Measurements from ENCODE around the gene TRPC6.

TRPC6 gene

DNA sequence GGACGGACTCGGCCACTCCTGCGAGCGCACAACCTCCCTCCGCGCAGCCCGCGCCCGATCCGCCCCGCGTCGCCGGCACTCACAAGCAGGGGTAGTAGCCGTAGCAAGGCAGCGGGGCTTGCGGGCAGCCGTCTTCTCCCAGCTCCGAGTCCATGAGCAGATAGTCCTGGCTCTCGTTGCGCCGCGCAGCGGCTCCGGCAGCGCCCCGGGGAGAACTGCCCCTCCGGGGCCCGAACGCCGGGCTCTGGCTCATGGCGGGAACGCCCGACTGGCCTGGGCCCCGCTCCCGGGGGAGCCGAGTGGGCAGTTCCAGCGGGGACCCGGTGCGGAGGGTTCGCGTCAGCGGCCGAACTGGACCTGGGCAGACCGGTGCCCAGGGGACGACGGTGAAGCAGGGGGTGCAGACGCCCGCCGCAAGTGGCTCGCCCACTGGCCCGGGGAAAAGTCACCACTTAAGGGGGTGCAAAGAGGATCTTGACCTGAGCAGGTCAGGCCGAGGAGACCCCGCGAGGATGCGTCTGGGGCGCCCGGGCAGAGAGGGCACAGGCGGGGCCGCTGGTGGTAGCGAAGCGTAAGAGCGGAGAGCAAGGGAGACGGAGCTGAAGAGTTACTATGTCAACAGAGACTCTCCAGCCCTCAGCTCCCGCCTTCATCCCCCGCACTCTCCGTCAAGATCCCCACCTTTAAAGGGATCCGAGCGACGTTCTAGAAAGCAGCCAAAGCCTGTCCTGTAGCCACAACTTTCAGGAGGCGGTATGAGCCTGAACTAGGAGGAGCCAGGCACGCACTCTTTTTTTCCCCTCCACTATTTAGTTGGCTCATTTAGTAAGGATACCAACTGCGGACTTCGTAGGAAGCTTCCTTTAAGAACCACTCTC lies at the start of gene TRPC6:
TSS of gene TRPC6 (minus strand) at position 757 of the 878 bp plus-strand sequence. CDS start at position 253, 504 bp downstream.
- peak; percentile 2 for DNase-seq

DNA sequence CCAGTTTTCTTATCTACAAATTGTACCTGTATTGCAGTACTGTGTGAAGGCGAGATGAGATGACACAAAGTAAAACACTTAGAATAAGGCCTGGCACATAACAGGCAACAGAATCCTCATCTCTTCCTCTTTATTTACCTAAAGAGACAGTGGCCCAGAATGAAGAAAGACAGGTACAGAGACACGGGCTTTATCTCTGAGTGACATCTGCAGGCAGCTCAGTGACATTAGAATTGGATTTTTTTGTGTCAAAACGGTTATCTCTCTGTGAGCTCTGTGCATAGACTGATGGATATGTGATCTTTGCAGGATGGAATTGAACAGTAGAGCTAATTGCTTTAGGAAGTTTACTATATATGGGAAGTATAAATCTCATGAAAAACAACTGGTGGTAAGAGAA lies 36.2 kb upstream of the TRPC6 start:
- no peak for DNase-seq

DNA sequence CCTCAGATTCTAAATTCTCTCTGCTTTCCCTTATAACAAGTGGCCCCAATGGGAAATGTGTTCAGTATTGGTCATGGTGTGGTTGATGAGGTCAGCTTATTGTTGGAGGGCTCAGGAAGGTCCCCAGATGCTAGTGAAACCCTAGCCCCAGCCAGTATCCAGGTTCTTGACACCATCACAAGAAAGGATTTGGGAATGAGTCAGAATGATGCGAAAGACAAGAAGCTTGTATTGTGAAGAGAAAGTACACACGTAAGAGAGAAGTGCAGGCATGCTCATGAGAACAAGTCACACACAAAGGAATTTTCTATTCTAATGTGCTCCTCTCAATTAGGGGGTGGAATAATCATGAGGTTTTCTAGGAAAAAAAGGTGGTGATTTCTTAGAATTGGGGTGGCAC lies 34.9 kb upstream of the TRPC6 start:
- no peak for DNase-seq

DNA sequence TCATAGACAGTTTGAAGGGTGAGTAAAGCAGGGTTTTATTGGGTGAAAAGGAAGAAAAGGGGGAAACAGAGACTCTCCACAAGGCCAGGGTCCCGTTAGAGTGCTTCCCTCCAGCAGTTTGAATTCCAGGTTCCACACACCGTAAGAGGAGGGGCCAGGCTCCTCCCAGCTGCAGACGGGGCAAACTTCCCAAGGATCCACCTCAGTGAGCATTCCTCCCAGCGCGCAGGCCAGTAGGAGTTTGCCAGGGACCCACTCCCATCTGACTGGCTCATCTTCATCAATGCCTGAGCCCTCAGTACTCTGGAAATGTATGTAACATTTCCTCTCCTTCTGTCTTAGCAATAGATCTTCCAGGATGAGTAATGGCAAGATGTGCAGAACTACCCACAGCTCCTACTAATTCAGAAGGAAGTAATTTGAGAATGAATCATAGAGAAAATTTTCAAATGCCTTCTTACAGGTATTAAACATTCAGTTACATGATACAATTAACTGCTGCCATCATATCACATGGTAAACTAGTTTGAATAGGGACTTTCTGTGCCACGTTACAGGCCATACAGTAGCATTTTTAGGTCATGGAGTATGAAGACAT lies 34.0 kb upstream of the TRPC6 start:
- no peak for DNase-seq

DNA sequence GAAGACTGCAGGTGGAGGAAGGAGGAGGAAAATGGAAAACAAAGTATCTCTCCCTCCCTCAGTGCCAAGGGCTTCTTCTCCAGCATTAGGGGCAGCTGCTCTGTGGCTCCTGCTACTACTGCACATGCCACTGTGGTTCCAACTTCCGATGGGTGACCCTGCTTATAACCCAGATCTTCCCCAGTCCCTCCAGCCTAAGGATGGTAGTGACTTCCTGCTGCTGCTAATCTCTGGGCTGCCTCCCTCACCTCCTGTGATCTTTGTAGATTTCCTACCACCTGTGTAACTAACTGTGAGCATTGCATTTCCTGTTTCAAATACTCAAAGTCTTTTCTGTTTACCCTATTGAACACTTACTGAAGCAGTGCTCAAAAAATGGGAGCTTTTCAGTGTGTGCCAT lies 28.7 kb upstream of the TRPC6 start:
- no peak for DNase-seq

DNA sequence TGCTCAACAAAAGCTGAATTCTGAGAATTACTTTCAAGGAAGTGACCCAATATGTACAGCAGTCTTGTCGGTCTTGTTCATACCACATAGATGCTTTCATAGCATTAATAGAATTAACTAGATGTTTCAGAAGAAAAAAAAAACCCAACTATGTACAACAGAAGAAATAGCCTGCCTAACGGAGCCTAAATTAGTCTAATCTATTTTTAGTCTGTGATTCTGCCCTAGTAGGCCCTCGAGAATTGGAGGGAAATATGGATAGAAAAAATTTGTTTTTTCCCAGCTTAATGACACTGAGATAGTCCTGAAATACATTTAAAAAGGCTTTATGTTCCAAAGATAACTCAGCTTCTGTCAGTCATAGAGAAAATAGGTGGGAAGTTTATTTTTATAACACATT lies 17.1 kb upstream of the TRPC6 start:
- no peak for DNase-seq

DNA sequence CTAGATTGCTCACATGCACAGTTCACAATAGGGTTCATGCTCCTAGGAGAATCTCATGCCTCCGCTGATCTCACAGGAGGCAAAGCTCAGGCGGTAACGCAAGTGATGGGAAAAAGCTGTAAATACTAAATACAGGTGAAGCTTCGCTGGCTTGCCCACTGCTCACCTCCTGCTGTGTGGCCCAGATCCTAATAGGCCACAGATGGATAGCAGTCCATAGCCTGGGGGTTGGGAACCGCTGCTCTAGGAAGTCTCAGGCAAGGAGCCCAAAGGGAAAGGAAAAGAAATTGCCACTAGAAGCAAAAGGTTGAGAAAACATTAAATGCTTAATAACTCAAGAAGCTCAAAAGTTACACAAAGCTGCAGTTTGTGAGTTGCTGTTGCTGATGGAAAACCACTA lies 3.2 kb upstream of the TRPC6 start:
- peak; percentile 2 for DNase-seq

DNA sequence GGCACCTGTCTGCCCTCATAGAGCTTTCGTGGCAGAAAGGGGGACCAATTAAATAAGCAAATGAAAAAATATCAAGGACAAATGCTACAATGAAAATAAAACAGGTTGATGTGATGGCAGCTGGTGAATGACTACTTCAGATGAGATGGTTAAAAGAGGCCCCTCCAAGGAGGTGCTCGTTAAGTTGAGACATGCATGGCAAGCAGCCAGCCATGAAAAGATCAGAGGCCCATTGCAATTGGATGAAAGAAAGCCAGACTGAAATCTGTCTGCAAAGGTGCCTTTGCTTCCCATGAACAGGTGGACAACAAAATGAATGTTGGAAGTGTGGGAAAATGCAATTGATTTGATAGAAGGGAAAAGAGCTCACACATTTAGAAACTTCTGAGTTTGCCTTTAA lies 848 bp upstream of the TRPC6 start:
- peak; percentile 2 for DNase-seq

DNA sequence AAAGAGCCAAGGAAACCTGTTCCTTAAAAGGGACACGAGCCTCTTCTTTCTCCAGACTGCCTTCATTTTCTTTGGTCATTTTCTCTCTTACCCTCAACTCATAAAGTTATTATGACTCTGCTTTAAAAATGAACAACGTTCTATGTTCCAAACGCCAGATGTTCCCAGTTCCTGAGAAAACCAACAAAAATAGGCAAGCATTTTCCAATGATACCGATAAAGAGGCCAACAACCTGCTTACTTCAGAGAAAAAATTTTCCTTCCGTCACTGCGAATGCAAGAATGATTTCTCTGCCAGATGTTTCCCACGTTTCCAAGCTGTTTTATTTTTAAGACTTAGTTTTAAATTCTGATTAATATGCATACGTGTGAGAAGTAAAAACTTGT lies 315 bp upstream of the TRPC6 start:
- no peak for DNase-seq

DNA sequence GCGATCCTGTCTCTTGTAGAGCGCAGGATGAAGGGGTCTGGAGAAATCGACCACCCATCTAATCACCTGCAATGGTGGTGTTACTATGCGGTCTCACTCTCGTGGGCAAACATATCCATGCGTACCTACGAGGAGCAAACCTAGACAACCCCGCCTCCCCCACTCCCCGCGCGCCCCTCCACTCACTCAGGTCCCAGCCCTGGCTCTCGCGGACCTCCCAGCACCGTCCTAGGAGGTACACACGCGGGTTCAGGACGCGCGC lies 887 bp downstream of the TRPC6 start:
- no peak for DNase-seq

DNA sequence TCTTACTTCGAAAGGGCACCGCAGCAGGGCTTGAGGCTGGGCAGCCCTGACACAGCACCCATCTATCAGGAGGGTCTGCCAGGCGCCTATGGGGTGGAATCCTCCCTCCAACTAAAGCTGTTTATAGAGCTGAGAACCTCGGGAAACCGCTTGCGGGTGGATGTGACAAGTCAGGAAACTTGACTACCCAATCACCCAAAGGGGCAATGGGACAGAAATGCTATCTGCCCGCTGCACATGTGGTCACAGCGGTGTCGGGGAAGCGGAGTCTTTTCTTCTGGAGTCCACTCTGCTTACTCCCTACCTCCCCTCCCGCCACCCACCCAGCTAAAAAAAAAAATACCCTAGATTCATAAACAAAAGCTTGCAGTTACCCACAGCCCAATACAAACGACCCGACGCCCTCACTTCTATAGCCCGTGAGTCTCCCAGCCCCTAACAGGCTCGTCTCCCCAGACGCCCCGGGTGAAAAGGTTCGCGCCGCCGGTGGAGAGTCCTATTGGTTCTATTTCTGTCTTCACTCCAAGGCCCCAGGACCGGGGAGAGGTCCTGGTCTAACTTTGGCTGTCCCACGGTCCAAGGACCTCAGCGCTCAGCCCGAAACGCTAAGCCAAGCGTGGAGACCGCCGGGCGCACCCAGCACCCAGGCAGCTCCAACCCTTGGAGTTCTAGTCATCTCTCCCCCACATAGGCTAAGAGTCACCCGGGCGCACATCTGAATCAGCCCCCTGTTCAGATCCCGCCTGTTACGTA lies 1.4 kb downstream of the TRPC6 start:
- no peak for DNase-seq

DNA sequence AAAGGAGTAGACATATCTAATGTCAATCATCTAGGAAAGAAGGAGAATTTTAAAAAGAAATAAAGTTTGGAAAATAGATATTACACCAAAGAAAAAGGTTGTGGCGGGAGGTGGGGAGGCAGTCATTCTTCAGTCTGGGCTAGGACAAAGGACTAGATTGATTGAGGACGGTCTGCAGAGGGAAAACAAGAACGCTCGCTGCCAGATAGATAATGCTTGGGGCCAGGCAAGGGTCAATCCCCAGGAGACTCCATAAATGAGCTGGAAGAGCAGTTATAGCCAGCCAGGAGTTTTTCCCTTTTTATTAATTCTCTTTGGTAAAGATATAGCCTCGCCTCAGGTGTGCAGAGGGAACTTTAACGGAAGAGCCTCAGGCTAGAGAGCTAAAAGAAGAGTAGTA lies 6.3 kb downstream of the TRPC6 start:
- peak; percentile 2 for DNase-seq

DNA sequence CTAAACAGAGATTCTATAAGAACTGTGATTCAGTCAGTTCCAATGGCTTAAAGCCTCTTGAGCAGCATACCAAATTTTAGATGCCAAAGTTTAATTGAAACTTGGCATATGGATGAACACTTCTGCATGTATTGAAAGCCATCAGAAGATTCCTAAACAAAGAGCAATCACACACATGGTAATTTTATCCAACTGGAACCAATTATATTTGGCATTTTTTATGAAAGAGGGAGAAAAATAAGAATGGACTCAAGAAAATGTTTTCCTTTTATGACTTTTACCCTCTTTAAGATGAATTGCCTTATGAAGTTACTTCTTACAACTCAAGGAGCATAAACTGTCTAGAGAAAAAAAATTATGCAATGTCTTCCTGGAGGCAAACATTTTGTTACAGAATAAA lies 7.4 kb downstream of the TRPC6 start:
- no peak for DNase-seq

DNA sequence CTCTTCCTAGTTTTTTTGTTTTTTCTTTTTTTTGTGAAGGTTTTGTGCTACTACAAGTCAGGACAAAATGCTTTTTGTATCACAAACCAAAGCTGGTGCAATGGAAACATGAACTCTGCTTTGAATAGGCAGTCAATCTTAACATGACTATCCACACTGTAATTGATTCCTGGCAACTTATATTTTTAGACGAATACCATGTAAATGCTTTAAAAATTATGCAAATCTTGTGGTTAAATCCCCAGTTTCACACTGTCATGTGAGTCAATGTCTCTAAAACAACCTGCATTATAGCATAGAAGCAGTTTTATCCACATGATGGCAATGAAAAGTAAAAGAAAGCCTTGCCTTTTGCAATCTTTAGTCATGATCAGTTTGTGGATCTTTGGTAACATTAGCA lies 8.9 kb downstream of the TRPC6 start:
- no peak for DNase-seq

DNA sequence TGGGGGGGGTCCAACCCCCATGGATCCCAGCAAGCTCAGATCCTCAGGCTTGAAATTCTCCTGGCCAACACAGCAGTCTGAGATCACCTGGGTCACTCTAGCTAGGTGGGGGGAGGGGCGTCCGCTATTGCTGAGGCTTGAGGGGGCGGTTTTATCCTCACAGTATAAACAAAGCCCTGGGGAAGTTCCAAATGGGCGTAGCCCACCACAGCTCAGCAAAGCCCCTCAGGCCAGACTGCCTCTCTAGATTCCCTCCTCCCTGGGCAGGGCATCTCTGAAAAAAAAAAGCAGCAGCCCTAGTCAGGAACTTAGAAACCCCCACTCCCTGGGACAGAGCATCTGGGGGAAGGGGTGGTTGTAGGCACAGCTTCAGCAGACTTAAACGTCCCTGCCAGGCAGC lies 16.7 kb downstream of the TRPC6 start:
- no peak for DNase-seq

DNA sequence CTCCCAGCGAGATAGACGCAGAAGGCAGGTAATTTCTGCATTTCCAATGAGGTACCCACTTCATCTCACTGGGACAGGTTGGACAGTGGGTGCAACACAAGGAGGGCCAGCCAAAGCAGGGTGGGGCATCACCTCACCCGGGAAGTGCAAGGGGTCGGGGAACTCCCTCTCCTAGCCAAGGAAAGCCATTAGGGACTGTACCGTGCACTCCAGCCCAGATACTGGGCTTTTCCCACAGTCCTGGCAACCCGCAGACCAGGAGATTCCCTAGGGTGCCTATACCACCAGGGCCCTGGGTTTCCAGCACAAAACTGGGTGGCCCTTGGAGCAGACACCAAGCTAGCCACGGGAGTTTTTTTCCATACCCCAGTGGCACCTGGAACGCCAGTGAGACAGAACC lies 17.2 kb downstream of the TRPC6 start:
- DNase-seq, result no peak

DNA sequence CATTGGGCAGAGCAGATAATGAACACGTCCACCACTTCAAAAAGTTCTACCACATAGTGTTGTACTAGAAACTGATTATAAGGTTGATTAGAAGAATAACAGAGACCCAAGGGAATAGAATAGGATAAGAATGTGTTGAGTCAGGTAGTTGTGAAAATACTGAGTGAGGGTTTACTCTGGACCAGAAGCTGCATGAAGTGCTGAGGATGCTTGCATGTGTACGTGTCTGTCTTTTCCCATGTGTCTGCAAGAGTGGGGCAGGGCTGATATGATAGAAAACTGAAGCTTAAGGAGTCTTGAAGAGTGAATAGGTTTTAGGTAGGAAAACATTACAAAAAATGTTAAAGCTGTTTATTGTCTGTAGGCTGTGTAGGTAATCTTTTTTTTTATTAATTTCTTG lies 20.6 kb downstream of the TRPC6 start:
- no peak for DNase-seq

DNA sequence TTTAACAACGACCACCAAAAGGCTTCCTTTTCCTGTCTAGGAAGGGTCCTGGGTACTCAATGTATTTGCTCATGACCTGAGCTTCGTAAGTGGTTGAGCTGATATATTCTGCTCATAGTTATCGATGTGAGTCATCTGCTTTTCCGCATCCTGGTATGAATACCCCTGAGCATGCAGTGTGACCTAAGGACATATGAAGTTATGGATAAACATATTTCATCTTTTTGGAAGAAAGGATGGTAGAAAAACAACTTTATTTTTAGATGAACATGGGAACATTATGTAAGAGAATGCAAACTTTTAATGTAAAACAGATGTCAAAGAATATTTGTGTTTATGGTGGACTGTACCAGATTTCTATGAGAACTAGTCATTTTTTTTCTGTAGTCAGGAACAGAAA lies 28.4 kb downstream of the TRPC6 start:
- DNase-seq, result no peak

DNA sequence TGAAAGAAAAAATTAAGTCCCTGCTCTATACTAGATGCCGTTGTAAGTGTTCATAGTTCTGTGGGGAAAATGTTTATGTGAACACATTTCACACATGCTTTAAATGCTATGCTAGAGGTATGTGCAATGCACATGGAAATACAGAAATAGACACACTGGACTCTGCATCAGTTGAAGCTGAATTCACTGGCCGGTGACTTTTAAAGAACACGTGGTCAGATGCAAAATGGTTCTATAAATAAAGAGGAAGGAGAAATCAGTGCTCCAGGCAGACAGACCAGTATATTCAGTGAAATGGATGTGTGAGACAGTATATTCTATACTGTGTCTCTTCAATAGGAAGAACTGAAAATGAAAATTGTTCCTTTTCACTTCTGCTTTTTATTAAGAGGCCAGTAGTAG lies 29.9 kb downstream of the TRPC6 start:
- DNase-seq, result no peak

DNA sequence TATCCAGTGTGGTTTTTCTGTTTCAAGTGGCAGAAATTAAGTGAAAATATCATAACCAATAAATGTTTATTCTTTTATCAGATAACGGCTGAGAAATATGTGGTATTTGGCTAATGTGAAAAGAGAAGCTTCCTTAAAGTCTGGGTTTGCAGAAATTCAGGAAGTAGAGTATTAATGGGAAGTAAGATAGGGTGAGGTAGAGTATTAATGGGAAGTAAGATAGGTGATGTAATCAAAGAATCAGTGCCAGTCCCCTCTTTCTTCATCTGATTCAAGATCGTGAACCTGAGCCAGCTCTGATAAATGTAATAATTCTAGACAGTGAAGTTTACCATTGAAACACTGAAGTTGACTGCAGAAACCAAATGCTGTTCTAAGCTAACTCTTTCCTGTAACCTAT lies 30.9 kb downstream of the TRPC6 start:
- DNase-seq, result no peak

DNA sequence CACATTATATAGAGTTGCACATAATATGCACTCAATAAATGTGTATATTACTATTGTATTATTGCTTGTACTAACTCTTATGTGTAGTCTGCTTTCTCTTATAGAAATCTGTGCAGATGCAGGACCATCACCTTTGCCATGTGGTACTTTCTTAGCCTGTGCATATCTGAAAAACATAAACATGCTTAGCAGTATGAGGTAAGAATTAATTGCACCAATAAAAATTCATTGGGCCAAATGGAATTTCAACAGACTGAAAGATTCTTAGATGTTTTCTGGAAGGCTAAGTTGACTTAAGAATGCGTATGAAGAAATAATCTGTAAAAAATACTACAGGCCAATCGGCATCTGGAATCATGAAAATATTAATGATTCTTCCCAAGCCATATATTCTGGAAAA lies 55.3 kb downstream of the TRPC6 start:
- no peak for DNase-seq

DNA sequence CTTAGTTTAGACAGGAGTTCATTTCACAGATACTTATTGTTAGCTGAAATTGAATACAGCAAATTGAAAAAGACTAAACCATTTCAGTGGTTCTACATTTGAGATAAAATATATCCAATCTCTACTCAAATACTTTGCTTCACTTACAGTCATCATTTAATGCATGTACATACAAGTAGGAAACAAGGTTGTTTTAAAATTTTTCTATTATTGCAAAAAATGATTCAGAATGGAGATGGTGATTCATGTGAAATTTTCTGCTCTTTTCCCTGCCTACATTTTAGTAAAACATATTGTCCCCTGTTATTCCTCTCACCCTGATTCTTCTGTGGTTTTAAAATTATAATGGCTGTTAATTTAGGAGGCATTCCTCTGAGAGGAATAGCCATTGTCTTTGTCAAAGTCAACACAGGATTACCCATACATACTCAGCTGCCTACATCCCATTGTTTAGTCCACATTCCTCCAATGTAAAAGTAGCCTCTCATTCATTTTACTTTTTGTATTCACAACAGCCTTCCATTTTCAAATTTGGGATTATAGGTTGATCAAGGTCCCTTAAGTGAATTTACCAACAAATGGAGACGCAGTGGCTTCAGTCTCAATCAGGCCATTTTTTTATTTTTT lies 60.1 kb downstream of the TRPC6 start:
- no peak for DNase-seq

DNA sequence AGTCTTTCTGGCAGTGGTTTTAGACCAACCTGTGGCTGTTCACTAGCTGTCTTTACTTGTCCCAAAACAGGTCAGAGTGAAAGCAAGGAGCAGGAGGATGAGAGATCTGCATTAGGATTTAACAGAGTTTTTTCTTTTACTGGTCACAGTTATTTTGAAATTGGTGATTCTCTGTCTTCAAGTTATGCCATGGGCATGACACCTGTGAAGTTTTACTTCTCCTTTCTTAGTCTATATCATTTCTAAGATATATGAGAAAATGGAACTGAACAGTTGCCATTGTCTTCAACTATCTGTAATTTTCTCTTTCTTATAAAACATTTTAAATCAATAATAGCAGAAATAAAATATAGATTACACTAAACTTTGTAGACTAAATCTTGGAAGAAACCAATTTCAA lies 60.6 kb downstream of the TRPC6 start:
- DNase-seq, result no peak

DNA sequence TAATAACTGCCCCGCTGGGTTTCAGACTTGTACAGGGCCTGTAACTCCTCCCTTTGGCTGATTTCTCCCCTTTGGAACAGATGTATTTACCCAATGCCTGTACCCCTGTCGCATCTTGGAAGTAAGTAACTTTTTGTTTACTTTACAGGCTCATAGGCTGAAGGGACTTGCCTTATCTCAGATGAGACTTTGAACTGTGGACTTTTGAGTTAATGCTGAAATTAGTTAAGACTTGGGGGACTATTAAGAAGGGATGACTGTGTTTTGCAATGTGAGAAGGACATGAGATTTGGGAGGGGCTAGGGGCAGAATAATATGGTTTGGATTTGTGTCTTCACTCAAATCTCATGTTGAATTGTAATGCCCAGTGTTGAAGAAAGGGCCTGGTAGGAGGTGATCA lies 62.0 kb downstream of the TRPC6 start:
- no peak for DNase-seq
